GM18873 (cell line): ENCODE measurements around the gene ILF2.

Experiments
- ATAC-seq: cut with Tn5 transposase; IDR thresholded peaks from one replicate; pipeline ENCODE4 v1.9.1; 2021; ENCODE audit warnings: mild to moderate bottlenecking, moderate library complexity, moderate number of reproducible peaks; ENCODE audit not compliant: unreplicated experiment, low FRiP score

The ILF2 gene

DNA sequence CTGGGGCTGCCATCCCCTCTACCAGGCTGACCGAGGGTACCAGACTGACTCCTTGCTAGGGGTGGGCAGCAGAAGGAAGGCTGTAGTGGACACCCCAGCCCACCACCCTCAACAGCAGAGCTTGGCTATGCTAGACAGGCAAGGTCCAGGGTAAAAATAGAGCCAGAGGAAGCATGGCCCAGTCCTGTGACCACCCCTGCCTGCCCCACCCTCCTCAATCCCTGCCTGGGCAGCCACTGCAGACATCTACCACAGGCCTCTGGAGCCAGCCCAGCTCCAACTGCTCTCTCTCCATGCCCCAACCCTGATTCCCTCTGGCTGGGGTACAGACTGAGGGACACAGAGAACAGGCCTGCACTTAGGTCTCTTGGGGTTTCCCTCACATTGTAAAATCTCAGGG is 40.8 kb downstream of the ILF2 start:
- no peak for ATAC-seq

GRCh38 chr1:153629343-153629665 is 41.5 kb downstream of the ILF2 start:
- no peak for ATAC-seq

DNA sequence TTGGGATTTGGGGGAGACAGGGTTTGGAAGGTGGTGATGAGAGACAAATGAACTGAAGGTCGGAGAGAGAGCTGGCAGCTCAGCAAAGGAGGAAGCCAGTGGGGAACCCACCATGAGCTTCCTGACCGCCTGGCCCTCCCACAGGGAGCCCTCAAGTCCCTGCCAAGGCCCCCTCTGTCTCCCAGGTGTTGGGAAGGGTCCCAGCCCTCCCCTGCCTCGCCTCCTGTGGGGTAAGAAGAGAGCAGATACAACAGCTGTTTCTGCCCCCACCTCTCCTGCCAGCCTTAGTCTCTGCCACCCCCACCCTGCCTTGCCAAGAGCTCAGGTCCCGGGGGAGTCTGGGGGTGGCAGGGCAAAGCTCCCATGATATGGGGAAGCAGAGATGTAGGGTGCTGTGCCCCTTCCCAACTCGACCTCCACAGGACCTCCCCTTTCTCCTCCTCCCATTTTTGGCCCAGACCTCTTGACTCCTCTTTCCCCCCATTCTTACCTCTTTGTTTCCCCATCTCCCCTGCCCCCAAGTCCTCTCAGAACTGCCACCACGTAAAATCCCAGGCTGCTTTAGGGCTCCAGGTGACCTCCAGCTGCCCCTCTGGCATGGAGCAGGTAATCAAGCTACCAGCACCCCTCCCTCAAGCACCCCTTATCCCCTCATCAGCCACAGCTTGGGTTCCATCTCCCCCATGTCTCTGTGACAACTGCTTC is 42.0 kb downstream of the ILF2 start:
- ATAC-seq = no peak

- ATAC-seq = no peak
Observed at GRCh38 chr1:153627715-153628626, 42.8 kb downstream of the ILF2 start, which contains the start of gene S100A1. TSS of gene S100A1 (plus strand) at chr1:153628434. CDS start at chr1:153630522, 2,088 bp downstream.

GRCh38 chr1:153626904-153627714 is 43.7 kb downstream of the ILF2 start, which contains the start of gene S100A13:
TSS of gene S100A13 (minus strand) at chr1:153627505. CDS start at chr1:153626472, 1,033 bp downstream.
- ATAC-seq = no peak

DNA sequence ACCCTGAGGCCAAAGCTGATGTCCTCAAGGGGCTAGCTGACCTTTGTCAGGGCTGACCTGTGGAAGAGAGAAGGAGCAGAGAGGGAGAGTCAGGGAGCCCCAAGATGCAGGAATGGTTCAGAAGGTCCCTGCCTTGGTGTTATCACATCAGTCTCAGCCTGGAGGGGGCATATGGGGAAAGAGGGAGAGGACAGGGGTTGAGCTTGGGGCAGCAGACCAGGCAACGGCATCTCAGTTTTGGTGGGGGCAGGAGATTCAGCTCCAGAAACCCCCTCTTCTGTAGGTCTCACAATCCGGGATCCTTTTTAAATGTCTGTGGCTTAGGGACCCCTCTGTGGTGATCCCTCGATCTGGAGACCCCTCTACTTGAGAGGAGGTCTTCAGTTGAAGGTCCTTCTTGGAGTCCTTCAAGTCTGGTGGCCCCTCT is 44.3 kb downstream of the ILF2 start:
- no peak for ATAC-seq

DNA sequence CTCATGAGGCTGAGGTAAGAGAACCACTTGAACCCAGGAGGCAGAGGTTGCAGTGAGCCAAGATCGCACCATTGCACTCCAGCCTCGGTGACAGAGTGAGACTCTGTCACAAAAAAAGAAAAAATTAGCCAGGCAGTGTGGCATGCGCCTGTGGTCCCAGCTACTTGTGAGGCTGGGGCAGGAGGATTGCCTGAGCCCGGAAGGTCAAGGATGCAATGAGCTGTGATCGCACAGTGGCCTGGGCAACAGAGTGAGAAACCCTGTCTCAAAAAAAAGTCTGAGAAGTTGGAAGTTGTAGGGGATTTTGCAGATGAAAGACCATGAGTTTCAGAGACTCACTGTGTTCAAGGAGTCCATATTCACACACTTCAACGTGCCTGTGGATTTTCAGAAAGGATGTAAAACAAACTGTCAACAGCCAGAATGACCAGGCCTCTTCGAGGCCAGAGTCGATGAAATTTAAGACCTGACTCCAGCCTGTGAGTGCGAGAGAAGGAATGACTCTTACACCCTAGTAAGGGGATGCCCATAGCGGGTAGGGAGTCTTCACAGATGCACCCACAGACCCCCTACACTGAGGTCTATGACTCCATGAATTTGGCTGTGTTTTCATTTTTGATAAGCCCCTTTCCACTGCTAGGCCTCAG is 45.7 kb downstream of the ILF2 start:
- ATAC-seq = no peak

DNA sequence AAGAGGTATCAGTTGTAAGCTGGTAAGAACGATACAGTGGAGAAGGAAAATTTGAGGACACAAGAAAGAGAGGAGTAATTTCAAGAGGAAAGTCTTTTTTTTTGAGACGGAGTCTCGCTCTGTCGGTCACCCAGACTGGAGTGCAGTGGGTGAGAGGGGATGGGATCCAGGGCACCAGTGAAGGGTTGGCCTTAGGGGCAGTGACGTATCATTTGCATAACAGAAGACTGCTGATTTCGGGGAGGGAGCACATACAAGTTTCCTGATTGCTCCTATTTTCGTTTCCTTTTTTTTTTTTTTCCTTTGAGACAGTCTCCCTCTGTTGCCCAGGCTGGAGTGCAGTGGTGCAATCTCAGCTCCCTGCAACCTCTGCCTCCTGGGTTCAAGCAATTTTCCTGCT is 47.7 kb downstream of the ILF2 start:
- ATAC-seq = no peak

- ATAC-seq = no peak
Observed at GRCh38 chr1:153619171-153619570, 51.6 kb downstream of the ILF2 start.

DNA sequence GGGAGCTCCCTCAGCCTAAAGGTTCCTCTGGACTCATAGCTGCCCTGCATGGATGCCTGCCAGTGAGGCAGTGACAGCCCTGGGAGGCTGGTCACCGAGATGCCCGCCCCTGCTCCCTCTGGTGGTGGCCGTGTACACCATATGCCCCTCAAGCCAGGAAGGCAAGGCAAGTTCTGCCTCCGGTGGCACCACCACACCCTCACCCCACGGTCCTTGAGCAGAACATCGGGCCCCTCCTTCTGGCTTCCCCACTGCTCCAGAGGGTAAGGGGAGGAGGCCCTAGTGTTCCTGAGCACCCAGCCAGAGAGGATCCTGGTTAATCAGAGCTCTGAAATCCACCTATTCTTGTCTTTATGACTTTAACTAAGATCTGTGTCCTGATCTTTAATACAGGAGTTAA is 53.1 kb downstream of the ILF2 start:
- no peak for ATAC-seq

DNA sequence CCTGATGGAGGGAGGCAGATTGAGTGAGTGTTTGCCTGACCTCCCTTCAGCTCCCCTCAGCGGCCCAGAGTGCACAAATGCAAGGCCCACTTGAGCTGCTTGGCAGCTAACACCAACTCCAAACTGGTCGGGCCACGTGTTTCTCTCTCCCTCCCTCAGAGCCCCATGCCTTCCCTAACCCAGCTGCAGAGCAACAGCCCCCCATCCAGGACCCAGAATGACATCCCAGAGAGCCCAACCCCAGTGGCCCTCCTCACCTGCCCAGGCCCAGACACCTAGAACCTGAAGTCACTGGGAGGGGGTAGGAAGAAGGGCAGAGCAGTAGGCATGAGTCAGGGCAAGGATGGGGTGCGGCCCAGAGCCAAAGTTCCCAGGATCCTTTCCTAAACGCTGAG is 53.9 kb downstream of the ILF2 start:
- ATAC-seq = no peak

DNA sequence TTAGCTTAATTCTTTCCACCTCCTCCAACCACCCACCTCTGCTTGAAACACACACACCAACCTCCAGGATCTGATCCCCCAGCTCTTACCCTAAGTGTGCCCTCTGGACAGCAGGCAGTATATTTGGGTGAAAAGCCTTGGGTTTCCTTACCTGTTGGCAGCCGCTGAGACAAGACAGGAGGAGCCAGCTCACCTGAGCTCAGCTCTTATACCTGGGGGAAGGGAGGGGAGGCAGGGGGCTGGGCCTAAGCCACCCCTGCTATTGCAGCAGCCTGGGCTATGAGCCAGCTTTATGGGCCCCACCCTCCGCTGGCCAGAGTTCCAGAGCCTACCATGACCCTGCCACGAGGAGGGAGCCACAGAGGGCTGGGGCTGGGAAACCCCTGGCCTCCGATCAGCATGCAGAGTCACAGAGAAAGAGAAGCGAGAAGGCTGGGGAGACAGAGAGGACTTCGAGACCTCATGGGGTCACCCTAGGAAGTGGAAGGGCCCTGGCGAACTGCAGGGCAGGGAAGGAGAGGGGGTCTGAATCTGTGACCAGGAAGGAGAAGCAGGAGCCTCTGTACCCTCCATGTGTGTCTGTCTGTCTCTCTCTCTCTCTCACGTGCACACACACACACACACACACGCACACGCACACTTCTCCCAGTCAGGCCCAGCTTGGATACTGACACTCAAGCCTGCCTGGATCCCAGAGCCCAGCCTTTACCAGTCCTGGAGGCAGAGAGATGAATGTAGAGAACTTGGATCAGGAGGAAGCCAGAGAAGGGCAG is 54.5 kb downstream of the ILF2 start, which contains the start of gene S100A14:
Gene S100A14 (minus strand): TSS at position 182 of the 773 bp plus-strand sequence. CDS start 467 bp downstream, outside the sequence.
- no peak for ATAC-seq

DNA sequence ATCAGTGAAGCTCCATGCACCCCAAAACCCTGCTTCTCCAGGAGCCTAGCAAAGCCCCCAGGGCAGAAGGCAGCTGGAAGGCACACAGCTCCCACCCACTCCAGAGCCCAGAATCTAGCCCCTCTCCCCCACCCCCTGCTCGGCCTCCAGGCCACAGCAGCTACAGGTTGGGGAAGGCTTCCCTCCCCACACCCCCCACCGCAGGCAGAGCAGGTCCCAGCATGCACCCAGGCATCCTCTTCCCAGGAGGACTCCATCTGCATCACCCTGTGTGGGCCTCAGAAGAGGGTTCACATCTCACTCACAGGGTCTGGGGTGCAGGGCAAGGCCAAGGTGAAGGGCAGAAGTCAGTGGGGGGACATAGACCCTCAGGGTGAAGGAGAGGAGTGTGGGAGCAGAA is 55.4 kb downstream of the ILF2 start:
- no peak for ATAC-seq

GRCh38 chr1:153614906-153615305 is 55.9 kb downstream of the ILF2 start:
- no peak for ATAC-seq

GRCh38 chr1:153614189-153614900 is 56.4 kb downstream of the ILF2 start:
- no peak for ATAC-seq

- ATAC-seq = no peak
Observed at GRCh38 chr1:153613406-153613805, 57.4 kb downstream of the ILF2 start.

DNA sequence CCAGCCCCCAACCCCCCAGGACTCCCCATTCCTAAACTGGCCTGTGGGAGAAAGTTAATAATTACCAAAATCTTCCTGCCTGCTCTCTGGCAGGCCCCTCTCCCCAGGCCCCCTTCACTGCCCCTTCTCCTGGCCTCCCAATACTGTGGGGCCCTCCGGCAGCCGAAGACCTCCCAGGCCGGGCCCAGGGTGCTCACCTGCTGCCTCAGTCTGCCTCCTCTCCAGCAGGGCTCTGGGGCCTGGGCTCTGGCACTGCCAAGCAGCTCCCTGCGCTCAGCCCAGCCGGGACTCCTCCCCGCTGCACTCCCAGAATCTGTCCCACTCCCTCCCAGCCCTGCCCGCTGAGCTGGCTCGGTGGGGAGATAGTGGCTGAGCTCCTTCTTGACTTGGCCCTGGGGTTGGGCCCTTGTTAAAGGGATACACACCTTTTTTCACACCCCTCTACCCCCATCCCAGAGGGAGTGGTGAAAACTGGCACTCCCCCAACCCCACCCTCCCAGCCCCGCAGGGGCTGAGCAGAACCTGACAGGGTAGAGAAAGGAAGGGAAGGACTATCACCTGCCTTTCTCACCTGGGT is 58.0 kb downstream of the ILF2 start, which contains the start of gene S100A16:
Gene S100A16 (minus strand): TSS at position 383 of the 577 bp plus-strand sequence. CDS start 4,986 bp downstream, outside the sequence.
- no peak for ATAC-seq

DNA sequence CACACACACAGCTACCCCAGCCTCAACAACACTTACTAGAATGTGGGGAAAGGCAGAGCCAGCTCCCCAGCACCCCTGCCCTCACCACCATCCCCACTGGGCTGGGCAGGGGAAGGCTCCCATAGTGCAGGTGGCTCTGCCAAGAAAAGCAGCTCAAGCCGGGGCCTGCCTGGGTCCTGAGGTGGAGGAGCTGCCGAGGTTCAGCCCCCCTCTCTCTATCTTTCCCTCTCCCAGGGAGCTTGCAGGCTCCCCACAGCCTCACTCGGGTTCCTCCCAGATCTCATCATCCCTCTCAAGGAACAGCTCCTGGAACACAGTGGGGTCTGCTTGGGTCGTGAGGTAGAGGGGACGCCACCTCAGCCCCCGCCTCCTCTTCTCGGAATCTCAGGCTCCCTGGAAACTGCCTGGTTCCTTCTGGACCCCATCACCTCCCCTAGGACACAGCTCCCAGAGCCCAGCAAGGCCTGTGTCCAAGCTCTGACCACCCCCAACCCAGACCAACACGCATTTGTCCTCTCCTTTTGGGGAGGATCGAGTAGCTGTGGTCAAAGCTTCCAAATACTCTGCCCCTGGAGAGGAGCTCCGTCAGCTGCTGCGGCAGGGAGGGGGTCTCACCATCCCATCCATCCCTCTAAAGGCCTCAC is 58.6 kb downstream of the ILF2 start:
- ATAC-seq = no peak
